Activated CD4-positive, CD25-positive, alpha-beta regulatory T cell treated with anti-CD3 and anti-CD28 coated beads, Interleukin-2, amount 50 U/mL, for 16 hours (primary cell): Measurements from ENCODE around the gene LUC7L.
"Not testable (repeated sequence)": the region's sequence is repeated elsewhere in the genome, so short reads cannot be mapped to it uniquely, and the experiment has no call there.

Experiments used
- DNase-seq: peaks from one replicate; pipeline ENCODE4 v3.0.0-alpha.2; 2020; ENCODE audit warnings: low read depth, low spot score

LUC7L gene

DNA sequence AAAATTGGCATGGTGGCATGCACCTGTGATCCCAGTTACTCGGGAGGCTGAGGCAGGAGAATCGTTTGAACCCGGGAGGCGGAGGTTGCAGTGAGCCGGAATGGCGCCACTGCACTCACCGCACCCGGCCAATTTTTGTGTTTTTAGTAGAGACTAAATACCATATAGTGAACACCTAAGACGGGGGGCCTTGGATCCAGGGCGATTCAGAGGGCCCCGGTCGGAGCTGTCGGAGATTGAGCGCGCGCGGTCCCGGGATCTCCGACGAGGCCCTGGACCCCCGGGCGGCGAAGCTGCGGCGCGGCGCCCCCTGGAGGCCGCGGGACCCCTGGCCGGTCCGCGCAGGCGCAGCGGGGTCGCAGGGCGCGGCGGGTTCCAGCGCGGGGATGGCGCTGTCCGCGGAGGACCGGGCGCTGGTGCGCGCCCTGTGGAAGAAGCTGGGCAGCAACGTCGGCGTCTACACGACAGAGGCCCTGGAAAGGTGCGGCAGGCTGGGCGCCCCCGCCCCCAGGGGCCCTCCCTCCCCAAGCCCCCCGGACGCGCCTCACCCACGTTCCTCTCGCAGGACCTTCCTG lies 49.1 kb downstream of the LUC7L start, which contains the start of gene HBQ1:
Gene HBQ1, plus strand, starts transcription at position 359 of the 575 bp plus-strand sequence. Its CDS starts 28 bp downstream, at position 387.
- DNase-seq: no peak

DNA sequence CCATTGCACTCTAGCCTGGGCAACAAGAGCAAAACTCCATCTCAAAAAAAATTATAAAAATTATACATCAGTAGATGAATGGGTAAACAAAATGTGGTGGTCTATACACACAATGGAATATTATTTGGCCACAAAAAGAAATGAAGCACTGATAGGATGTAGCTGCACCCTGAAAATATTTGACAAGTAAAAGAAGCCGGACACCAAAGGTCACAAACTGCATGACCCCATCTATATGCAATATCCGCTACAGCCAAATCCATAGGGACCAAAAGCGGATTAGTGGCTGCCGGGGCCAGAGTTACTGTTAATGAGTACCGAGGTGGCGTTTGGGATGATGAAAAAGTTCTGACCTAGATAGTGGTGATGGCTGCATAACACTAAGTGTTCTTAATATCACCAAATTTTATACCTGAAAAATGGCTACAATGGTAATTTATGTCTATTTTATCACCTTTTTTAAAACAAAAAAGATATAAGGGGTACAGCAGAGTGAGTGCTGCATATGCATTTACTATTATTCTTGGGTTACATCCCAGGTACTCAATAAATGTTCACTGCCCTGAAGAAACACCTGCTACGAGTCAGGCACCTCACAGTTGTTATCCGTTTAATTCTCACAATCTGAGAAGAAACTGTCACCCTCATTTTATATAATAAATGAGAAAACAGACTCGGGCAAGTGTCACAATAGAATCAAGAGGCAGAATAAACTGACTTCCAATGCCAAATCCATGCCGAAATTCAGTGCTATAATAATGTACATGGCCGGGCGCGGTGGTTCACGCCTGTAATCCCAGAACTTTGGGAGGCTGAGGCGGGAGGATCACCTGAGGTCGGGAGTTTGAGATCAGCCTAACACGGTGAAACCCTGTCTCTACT lies 49.8 kb downstream of the LUC7L start:
- DNase-seq: no peak

DNA sequence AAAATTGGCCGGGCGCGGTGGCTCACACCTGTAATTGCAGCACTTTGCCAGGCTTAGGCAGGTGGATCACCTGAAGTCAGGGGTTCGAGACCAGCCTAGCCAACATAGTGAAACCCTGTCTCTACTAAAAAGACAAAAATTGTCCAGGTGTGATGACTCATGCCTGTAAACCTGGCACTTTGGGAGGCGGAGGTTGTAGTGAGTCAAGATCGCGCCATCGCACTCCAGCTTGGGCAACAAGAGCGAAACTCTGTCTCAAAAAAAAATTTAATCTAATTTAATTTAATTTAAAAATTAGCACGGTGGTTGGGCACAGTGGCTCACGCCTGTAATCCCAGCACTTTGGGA lies 50.6 kb downstream of the LUC7L start:
- DNase-seq: no peak

DNA sequence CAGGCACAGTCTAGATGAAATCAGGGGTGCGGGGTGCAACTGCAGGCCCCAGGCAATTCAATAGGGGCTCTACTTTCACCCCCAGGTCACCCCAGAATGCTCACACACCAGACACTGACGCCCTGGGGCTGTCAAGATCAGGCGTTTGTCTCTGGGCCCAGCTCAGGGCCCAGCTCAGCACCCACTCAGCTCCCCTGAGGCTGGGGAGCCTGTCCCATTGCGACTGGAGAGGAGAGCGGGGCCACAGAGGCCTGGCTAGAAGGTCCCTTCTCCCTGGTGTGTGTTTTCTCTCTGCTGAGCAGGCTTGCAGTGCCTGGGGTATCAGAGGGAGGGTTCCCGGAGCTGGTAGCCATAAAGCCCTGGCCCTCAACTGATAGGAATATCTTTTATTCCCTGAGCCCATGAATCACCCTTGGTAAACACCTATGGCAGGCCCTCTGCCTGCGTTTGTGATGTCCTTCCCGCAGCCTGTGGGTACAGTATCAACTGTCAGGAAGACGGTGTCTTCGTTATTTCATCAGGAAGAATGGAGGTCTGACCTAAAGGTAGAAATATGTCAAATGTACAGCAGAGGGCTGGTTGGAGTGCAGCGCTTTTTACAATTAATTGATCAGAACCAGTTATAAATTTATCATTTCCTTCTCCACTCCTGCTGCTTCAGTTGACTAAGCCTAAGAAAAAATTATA lies 51.1 kb downstream of the LUC7L start:
- DNase-seq: no peak

DNA sequence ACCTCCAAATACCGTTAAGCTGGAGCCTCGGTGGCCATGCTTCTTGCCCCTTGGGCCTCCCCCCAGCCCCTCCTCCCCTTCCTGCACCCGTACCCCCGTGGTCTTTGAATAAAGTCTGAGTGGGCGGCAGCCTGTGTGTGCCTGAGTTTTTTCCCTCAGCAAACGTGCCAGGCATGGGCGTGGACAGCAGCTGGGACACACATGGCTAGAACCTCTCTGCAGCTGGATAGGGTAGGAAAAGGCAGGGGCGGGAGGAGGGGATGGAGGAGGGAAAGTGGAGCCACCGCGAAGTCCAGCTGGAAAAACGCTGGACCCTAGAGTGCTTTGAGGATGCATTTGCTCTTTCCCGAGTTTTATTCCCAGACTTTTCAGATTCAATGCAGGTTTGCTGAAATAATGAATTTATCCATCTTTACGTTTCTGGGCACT lies 51.8 kb downstream of the LUC7L start:
- DNase-seq: no peak

DNA sequence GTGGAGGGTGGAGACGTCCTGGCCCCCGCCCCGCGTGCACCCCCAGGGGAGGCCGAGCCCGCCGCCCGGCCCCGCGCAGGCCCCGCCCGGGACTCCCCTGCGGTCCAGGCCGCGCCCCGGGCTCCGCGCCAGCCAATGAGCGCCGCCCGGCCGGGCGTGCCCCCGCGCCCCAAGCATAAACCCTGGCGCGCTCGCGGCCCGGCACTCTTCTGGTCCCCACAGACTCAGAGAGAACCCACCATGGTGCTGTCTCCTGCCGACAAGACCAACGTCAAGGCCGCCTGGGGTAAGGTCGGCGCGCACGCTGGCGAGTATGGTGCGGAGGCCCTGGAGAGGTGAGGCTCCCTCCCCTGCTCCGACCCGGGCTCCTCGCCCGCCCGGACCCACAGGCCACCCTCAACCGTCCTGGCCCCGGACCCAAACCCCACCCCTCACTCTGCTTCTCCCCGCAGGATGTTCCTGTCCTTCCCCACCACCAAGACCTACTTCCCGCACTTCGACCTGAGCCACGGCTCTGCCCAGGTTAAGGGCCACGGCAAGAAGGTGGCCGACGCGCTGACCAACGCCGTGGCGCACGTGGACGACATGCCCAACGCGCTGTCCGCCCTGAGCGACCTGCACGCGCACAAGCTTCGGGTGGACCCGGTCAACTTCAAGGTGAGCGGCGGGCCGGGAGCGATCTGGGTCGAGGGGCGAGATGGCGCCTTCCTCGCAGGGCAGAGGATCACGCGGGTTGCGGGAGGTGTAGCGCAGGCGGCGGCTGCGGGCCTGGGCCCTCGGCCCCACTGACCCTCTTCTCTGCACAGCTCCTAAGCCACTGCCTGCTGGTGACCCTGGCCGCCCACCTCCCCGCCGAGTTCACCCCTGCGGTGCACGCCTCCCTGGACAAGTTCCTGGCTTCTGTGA lies 52.5 kb downstream of the LUC7L start, which contains the start of gene HBA1:
Gene HBA1, plus strand, starts transcription at position 204 of the 906 bp plus-strand sequence. Its CDS starts 37 bp downstream, at position 241.
- DNase-seq: not testable (repeated sequence)

DNA sequence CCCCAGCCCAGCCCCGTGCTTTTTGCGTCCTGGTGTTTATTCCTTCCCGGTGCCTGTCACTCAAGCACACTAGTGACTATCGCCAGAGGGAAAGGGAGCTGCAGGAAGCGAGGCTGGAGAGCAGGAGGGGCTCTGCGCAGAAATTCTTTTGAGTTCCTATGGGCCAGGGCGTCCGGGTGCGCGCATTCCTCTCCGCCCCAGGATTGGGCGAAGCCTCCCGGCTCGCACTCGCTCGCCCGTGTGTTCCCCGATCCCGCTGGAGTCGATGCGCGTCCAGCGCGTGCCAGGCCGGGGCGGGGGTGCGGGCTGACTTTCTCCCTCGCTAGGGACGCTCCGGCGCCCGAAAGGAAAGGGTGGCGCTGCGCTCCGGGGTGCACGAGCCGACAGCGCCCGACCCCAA lies 53.2 kb downstream of the LUC7L start:
- DNase-seq: not testable (repeated sequence)

DNA sequence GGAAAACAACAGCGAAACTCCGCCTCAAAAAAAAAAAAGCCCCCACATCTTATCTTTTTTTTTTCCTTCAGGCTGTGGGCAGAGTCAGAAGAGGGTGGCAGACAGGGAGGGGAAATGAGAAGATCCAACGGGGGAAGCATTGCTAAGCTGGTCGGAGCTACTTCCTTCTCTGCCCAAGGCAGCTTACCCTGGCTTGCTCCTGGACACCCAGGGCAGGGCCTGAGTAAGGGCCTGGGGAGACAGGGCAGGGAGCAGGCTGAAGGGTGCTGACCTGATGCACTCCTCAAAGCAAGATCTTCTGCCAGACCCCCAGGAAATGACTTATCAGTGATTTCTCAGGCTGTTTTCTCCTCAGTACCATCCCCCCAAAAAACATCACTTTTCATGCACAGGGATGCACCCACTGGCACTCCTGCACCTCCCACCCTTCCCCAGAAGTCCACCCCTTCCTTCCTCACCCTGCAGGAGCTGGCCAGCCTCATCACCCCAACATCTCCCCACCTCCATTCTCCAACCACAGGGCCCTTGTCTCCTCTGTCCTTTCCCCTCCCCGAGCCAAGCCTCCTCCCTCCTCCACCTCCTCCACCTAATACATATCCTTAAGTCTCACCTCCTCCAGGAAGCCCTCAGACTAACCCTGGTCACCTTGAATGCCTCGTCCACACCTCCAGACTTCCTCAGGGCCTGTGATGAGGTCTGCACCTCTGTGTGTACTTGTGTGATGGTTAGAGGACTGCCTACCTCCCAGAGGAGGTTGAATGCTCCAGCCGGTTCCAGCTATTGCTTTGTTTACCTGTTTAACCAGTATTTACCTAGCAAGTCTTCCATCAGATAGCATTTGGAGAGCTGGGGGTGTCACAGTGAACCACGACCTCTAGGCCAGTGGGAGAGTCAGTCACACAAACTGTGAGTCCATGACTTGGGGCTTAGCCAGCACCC lies 54.0 kb downstream of the LUC7L start:
- no peak for DNase-seq

DNA sequence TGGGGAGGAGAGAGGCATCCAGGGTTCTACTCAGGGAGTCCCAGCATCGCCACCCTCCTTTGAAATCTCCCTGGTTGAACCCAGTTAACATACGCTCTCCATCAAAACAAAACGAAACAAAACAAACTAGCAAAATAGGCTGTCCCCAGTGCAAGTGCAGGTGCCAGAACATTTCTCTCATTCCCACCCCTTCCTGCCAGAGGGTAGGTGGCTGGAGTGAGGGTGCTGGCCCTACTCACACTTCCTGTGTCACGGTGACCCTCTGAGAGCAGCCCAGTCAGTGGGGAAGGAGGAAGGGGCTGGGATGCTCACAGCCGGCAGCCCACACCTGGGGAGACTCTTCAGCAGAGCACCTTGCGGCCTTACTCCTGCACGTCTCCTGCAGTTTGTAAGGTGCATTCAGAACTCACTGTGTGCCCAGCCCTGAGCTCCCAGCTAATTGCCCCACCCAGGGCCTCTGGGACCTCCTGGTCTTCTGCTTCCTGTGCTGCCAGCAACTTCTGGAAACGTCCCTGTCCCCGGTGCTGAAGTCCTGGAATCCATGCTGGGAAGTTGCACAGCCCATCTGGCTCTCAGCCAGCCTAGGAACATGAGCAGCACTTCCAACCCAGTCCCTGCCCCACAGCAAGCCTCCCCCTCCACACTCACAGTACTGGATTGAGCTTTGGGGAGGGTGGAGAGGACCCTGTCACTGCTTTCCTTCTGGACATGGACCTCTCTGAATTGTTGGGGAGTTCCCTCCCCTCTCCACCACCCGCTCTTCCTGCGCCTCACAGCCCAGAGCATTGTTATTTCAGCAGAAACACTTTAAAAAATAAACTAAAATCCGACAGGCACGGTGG lies 55.1 kb downstream of the LUC7L start:
- not testable (repeated sequence) for DNase-seq

DNA sequence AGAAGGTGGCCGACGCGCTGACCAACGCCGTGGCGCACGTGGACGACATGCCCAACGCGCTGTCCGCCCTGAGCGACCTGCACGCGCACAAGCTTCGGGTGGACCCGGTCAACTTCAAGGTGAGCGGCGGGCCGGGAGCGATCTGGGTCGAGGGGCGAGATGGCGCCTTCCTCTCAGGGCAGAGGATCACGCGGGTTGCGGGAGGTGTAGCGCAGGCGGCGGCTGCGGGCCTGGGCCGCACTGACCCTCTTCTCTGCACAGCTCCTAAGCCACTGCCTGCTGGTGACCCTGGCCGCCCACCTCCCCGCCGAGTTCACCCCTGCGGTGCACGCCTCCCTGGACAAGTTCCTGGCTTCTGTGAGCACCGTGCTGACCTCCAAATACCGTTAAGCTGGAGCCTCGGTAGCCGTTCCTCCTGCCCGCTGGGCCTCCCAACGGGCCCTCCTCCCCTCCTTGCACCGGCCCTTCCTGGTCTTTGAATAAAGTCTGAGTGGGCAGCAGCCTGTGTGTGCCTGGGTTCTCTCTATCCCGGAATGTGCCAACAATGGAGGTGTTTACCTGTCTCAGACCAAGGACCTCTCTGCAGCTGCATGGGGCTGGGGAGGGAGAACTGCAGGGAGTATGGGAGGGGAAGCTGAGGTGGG lies 55.9 kb downstream of the LUC7L start:
- not testable (repeated sequence) for DNase-seq

DNA sequence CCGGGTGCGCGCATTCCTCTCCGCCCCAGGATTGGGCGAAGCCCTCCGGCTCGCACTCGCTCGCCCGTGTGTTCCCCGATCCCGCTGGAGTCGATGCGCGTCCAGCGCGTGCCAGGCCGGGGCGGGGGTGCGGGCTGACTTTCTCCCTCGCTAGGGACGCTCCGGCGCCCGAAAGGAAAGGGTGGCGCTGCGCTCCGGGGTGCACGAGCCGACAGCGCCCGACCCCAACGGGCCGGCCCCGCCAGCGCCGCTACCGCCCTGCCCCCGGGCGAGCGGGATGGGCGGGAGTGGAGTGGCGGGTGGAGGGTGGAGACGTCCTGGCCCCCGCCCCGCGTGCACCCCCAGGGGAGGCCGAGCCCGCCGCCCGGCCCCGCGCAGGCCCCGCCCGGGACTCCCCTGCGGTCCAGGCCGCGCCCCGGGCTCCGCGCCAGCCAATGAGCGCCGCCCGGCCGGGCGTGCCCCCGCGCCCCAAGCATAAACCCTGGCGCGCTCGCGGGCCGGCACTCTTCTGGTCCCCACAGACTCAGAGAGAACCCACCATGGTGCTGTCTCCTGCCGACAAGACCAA lies 56.8 kb downstream of the LUC7L start, which contains the start of gene HBA2:
Gene HBA2, plus strand, starts transcription at position 503 of the 568 bp plus-strand sequence. Its CDS starts 37 bp downstream, at position 540.
- not testable (repeated sequence) for DNase-seq

DNA sequence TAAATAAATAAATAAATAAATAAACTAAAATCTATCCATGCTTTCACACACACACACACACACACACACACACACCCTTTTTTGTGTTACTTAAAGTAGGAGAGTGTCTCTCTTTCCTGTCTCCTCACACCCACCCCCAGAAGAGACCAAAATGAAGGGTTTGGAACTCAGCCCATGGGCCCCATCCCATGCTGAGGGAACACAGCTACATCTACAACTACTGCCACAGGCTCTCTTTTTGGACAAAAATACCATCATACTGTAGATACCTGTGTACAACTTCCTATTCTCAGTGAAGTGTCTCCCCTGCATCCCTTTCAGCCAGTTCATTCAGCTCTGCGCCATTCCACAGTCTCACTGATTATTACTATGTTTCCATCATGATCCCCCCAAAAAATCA lies 58.5 kb downstream of the LUC7L start:
- DNase-seq: no peak

DNA sequence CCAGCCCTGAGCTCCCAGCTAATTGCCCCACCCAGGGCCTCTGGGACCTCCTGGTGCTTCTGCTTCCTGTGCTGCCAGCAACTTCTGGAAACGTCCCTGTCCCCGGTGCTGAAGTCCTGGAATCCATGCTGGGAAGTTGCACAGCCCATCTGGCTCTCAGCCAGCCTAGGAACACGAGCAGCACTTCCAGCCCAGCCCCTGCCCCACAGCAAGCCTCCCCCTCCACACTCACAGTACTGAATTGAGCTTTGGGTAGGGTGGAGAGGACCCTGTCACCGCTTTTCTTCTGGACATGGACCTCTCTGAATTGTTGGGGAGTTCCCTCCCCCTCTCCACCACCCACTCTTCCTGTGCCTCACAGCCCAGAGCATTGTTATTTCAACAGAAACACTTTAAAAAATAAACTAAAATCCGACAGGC lies 59.2 kb downstream of the LUC7L start:
- DNase-seq: not testable (repeated sequence)

DNA sequence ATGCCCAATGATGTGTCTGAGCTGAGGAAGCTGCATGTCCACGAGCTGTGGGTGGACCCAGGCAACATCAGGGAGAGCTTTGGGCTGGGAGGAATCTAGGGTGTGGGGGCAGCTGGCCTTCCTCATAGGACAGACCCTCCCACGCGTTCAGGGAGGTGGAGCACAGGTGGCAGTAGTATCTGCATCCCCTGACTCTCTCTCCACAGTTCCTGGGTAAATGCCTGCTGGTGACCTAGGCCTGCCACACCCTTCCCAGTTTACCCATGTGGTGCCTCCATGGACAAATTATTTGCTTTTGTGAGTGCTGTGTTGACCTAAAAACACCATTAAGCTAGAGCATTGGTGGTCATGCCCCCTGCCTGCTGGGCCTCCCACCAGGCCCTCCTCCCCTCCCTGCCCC lies 60.2 kb downstream of the LUC7L start:
- DNase-seq: no peak

DNA sequence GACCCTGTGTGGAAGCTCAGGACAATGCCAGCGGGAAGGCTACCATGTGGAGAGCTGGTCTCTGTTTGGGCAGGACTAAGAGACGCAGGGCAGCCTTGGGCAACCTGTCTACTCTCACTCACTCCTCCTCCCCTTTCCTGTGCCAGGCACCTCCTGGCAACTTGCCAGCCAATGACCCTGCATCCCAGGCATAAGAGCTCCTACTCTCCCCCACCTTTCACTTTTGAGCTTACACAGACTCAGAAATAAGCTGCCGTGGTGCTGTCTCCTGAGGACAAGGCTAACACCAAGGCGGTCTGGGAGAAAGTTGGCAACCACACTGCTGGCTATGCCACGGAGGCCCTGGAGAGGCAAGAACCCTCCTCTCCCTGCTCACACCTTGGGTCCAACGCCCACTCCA lies 60.8 kb downstream of the LUC7L start:
- DNase-seq: no peak

DNA sequence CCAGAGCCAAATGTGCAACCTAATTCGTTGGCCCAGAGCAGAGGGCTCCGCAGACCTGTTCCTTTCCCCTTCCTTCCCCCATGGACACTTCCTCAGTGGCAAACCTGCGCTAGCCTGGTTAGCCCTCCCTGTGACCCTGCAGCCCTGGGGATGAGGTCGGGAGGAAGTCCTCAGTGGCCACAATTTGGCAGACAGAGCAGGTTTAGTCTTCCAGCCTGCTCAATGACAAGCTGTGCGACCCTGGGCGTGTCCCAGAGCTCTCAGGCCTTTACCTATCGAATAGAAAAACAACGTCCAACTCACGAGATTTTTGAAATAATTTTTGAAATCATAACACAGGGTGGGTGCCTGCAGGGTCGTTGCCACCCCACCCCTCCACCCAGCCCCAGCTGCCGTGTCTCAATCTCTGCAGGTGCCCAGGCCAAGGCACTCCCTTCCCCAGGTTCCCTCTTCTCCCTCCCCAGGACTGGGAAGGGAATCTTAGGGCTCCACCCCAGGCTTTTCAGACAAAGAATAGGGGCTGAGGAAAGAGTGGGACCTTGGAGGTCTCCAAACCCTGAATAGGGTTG lies 62.0 kb downstream of the LUC7L start:
- no peak for DNase-seq

DNA sequence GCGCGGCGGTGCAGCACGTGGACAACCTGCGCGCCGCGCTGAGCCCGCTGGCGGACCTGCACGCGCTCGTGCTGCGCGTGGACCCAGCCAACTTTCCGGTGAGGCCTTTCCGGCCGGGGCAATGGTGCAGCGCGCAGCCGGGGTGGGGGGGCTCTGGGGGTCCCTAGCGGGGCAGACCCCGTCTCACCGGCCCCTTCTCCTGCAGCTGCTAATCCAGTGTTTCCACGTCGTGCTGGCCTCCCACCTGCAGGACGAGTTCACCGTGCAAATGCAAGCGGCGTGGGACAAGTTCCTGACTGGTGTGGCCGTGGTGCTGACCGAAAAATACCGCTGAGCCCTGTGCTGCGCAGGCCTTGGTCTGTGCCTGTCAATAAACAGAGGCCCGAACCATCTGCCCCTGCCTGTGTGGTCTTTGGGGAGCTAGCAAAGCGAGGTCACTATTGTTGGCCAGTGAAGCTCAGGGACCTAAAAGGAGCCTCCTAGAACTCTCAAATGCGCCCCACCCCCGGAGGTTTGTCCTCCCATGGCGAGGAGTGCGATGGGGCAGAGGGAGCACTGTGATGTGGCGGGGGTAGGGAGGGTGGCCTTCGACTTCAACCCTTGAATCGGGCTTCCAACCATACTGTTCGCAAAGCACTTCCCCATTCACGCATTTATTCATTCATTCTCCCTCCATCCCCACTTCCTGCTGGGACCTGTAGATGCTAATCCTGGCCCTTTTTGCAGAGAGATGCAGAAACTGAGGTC lies 62.7 kb downstream of the LUC7L start:
- no peak for DNase-seq
